HEK293 (cell line): ENCODE measurements around the gene MUC2.

Experiments
- CTCF ChIA-PET: fragments of 350-600 bp; formaldehyde crosslinking; extraction: SDS; loops from one replicate; lab custom pipeline; 2021; ENCODE audit warnings: antibody characterized with exemption; lab: Yijun Ruan, JAX
- POLR2A ChIA-PET: fragments of 300-600 bp; formaldehyde crosslinking; extraction: SDS; loops from one replicate; lab custom pipeline; 2020; ENCODE audit warnings: antibody characterized with exemption, inconsistent platforms; lab: Yijun Ruan, JAX
- H3K27ac ChIP-seq: fragments of 200-500 bp; sonication (Bioruptor generic); 2 replicates; pipeline ENCODE4 v1.5.1; 2014; ENCODE audit warnings: low read depth, low read length, control low read depth, inconsistent platforms; ENCODE audit errors: extremely low read depth
- H3K36me3 ChIP-seq, 2 experiments: fragments of 200-500 bp in 1 of 2; sonication (Bioruptor generic) in 1 of 2; 1 replicate in 1 of 2; 2 replicates in 1 of 2; pipeline ENCODE4 v1.5.1; 2014 to 2017; ENCODE audit warnings: inconsistent platforms in 2 of 2, low read length in 2 of 2; ENCODE audit not compliant: control insufficient read depth in 2 of 2, insufficient read depth in 1 of 2
- H3K4me1 ChIP-seq: fragments of 200-500 bp; sonication (Bioruptor generic); 2 replicates; pipeline ENCODE4 v1.5.1; 2014; ENCODE audit warnings: mild to moderate bottlenecking, low read length, inconsistent platforms; ENCODE audit not compliant: control insufficient read depth, insufficient read depth
- H3K4me3 ChIP-seq: 2 replicates; pipeline ENCODE4 v1.5.1; 2011; ENCODE audit warnings: low read depth, mild to moderate bottlenecking, control low read depth, low read length, moderate library complexity
- H3K9me3 ChIP-seq: fragments of 200-500 bp; sonication (Bioruptor generic); 2 replicates; pipeline ENCODE4 v1.5.1; 2014; ENCODE audit warnings: low read depth, low read length, inconsistent platforms; ENCODE audit not compliant: control insufficient read depth, insufficient read depth
- AEBP2 ChIP-seq: fragments of 450-650 bp; formaldehyde crosslinking; IDR thresholded peaks from 2 replicates; pipeline ENCODE4 v1.5.1; 2016; ENCODE audit warnings: missing biosample characterization, missing genetic modification characterization, borderline replicate concordance
- SCRT2 ChIP-seq: fragments of 450-650 bp; formaldehyde crosslinking; IDR thresholded peaks from 2 replicates; pipeline ENCODE4 v1.5.1; 2016; ENCODE audit warnings: missing biosample characterization, missing genetic modification characterization
- ZBTB6 ChIP-seq: fragments of 450-650 bp; formaldehyde crosslinking; IDR thresholded peaks from 2 replicates; pipeline ENCODE4 v1.5.1; 2017; ENCODE audit warnings: missing biosample characterization, missing genetic modification characterization
- ZBTB7A ChIP-seq: fragments of 450-650 bp; formaldehyde crosslinking; IDR thresholded peaks from 2 replicates; pipeline ENCODE4 v1.5.1; 2016; ENCODE audit warnings: low read depth, missing biosample characterization, missing genetic modification characterization
- ZFP41 ChIP-seq: fragments of 450-650 bp; formaldehyde crosslinking; IDR thresholded peaks from 2 replicates; pipeline ENCODE4 v1.5.1; 2016; ENCODE audit warnings: missing biosample characterization, missing genetic modification characterization, borderline replicate concordance
- ZIC2 ChIP-seq: fragments of 450-650 bp; formaldehyde crosslinking; IDR thresholded peaks from 2 replicates; pipeline ENCODE4 v1.5.1; 2016; ENCODE audit warnings: missing biosample characterization, missing genetic modification characterization
- ZNF174 ChIP-seq: fragments of 450-650 bp; formaldehyde crosslinking; IDR thresholded peaks from 2 replicates; pipeline ENCODE4 v1.5.0; 2017; ENCODE audit warnings: missing biosample characterization, mild to moderate bottlenecking, missing genetic modification characterization
- ZNF24 ChIP-seq: fragments of 450-650 bp; formaldehyde crosslinking; IDR thresholded peaks from 2 replicates; pipeline ENCODE4 v1.5.1; 2016; ENCODE audit warnings: missing biosample characterization, missing genetic modification characterization
- ZNF280C ChIP-seq: fragments of 450-650 bp; formaldehyde crosslinking; IDR thresholded peaks from 2 replicates; pipeline ENCODE4 v1.5.1; 2016; ENCODE audit warnings: missing biosample characterization, missing genetic modification characterization
- ZNF514 ChIP-seq: fragments of 450-650 bp; formaldehyde crosslinking; IDR thresholded peaks from 2 replicates; pipeline ENCODE4 v1.5.1; 2016; ENCODE audit warnings: missing biosample characterization, missing genetic modification characterization
- ZNF623 ChIP-seq: fragments of 450-650 bp; formaldehyde crosslinking; IDR thresholded peaks from 2 replicates; pipeline ENCODE4 v1.5.1; 2016; ENCODE audit warnings: missing biosample characterization, missing genetic modification characterization
- ZNF626 ChIP-seq: fragments of 450-650 bp; sonication (Bioruptor Pico); formaldehyde crosslinking; IDR thresholded peaks from 2 replicates; pipeline ENCODE4 v1.5.1; 2018; ENCODE audit warnings: missing biosample characterization, missing genetic modification characterization, inconsistent platforms
- ZNF660 ChIP-seq: fragments of 450-650 bp; IDR thresholded peaks from 2 replicates; pipeline ENCODE4 v1.5.1; 2018; ENCODE audit warnings: missing biosample characterization, mild to moderate bottlenecking, missing genetic modification characterization
- ZNF707 ChIP-seq: fragments of 450-650 bp; formaldehyde crosslinking; IDR thresholded peaks from 2 replicates; pipeline ENCODE4 v1.5.1; 2016; ENCODE audit warnings: missing biosample characterization, missing genetic modification characterization
- ZNF792 ChIP-seq: fragments of 450-650 bp; formaldehyde crosslinking; IDR thresholded peaks from 2 replicates; pipeline ENCODE4 v1.5.1; 2016; ENCODE audit warnings: missing biosample characterization, missing genetic modification characterization
- TF ChIP-seq, protein P1 (sequence below): fragments of 450-650 bp; formaldehyde crosslinking; conservative IDR thresholded peaks from 2 replicates; pipeline ENCODE4 v1.5.1; 2016; ENCODE audit warnings: low read depth, missing biosample characterization, missing genetic modification characterization
- TF ChIP-seq, protein P2 (sequence below): fragments of 450-650 bp; formaldehyde crosslinking; IDR thresholded peaks from 2 replicates; pipeline ENCODE4; 2016; ENCODE audit warnings: missing biosample characterization, missing genetic modification characterization

The MUC2 gene

GRCh38 chr11:1072821-1073231 lies 1.8 kb upstream of the MUC2 start:
- TF ChIP-seq ZNF280C (tag by site-specific recombination) (no peak), AEBP2 (tag by site-specific recombination) (no peak), SCRT2 (no peak), ZNF792 (no peak), ZFP41 (tag by site-specific recombination) (no peak), ZNF174 (tag by site-specific recombination) (no peak), ZNF660 (no peak), ZNF623 (tag by site-specific recombination) (no peak), ZBTB7A (no peak), ZNF514 (tag by site-specific recombination) (no peak), ZBTB6 (tag by site-specific recombination) (no peak), ZNF24 (tag by site-specific recombination) (no peak), ZNF626 (tag by site-specific recombination) (no peak)
- TF ChIP-seq, protein P1, sequence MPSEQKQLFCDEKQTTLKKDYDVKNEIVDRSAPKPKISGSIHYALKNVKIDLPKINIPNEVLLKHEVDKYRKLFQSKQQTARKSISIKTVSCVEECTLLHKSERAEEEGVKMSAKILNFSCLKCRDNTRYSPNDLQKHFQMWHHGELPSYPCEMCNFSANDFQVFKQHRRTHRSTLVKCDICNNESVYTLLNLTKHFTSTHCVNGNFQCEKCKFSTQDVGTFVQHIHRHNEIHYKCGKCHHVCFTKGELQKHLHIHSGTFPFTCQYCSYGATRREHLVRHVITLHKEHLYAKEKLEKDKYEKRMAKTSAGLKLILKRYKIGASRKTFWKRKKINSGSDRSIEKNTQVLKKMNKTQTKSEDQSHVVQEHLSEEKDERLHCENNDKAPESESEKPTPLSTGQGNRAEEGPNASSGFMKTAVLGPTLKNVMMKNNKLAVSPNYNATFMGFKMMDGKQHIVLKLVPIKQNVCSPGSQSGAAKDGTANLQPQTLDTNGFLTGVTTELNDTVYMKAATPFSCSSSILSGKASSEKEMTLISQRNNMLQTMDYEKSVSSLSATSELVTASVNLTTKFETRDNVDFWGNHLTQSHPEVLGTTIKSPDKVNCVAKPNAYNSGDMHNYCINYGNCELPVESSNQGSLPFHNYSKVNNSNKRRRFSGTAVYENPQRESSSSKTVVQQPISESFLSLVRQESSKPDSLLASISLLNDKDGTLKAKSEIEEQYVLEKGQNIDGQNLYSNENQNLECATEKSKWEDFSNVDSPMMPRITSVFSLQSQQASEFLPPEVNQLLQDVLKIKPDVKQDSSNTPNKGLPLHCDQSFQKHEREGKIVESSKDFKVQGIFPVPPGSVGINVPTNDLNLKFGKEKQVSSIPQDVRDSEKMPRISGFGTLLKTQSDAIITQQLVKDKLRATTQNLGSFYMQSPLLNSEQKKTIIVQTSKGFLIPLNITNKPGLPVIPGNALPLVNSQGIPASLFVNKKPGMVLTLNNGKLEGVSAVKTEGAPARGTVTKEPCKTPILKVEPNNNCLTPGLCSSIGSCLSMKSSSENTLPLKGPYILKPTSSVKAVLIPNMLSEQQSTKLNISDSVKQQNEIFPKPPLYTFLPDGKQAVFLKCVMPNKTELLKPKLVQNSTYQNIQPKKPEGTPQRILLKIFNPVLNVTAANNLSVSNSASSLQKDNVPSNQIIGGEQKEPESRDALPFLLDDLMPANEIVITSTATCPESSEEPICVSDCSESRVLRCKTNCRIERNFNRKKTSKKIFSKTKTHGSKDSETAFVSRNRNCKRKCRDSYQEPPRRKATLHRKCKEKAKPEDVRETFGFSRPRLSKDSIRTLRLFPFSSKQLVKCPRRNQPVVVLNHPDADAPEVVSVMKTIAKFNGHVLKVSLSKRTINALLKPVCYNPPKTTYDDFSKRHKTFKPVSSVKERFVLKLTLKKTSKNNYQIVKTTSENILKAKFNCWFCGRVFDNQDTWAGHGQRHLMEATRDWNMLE, result no peak
- TF ChIP-seq, protein P2, sequence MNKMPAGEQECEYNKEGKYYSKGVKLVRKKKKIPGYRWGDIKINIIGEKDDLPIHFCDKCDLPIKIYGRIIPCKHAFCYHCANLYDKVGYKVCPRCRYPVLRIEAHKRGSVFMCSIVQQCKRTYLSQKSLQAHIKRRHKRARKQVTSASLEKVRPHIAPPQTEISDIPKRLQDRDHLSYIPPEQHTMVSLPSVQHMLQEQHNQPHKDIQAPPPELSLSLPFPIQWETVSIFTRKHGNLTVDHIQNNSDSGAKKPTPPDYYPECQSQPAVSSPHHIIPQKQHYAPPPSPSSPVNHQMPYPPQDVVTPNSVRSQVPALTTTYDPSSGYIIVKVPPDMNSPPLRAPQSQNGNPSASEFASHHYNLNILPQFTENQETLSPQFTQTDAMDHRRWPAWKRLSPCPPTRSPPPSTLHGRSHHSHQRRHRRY (tag by site-specific recombination), result no peak
- CTCF ChIA-PET, result no interaction called here

GRCh38 chr11:1073261-1073724 lies 1.4 kb upstream of the MUC2 start:
- Histone ChIP-seq H3K36me3 (no peaks in the 10 kb centered on the region), H3K27ac (no peak overlapping the region), H3K4me3 (no peak overlapping the region), H3K9me3 (no peaks in the 10 kb centered on the region), H3K4me1 (no peaks in the 10 kb centered on the region)
- ChIA-PET CTCF (no interaction called here), POLR2A (no interaction called here)
- TF ChIP-seq ZNF707 (tag by site-specific recombination), result no peak
- peak; percentile 93 for TF ChIP-seq ZIC2

More at GRCh38 chr11:1072821-1073231, 1.8 kb upstream of the MUC2 start:
- POLR2A ChIA-PET, result no interaction called here
- Histone ChIP-seq H3K4me3 (no peak overlapping the region), H3K36me3 (no peaks in the 10 kb centered on the region), H3K27ac (no peak overlapping the region), H3K4me1 (no peaks in the 10 kb centered on the region), H3K9me3 (no peaks in the 10 kb centered on the region)
